Measurements from ENCODE around the gene MDM4.

The MDM4 gene

GRCh38 chr1:204581759-204582158 lies 65.6 kb downstream of the MDM4 start:
- DNase-seq = no peak

- DNase-seq = no peak
Measured at GRCh38 chr1:204583909-204584632, 67.9 kb downstream of the MDM4 start.

GRCh38 chr1:204584699-204585372 lies 68.6 kb downstream of the MDM4 start:
- no peak for DNase-seq

GRCh38 chr1:204587621-204588020 lies 71.4 kb downstream of the MDM4 start:
- DNase-seq = no peak

- no peak for DNase-seq
Measured at GRCh38 chr1:204588826-204589225, 72.6 kb downstream of the MDM4 start.

- DNase-seq = no peak
Measured at GRCh38 chr1:204589409-204590038, 73.3 kb downstream of the MDM4 start.

GRCh38 chr1:204591473-204592090 lies 75.4 kb downstream of the MDM4 start:
- DNase-seq = no peak

- DNase-seq = no peak
Measured at GRCh38 chr1:204592246-204592948, 76.2 kb downstream of the MDM4 start.

GRCh38 chr1:204598319-204598969 lies 82.2 kb downstream of the MDM4 start:
- DNase-seq = no peak

GRCh38 chr1:204599098-204599497 lies 82.9 kb downstream of the MDM4 start:
- DNase-seq = no peak

- no peak for DNase-seq
Measured at GRCh38 chr1:204599596-204599995, 83.4 kb downstream of the MDM4 start.

GRCh38 chr1:204600203-204600602 lies 84.0 kb downstream of the MDM4 start:
- DNase-seq = no peak

- no peak for DNase-seq
Measured at GRCh38 chr1:204600968-204601367, 84.8 kb downstream of the MDM4 start.

GRCh38 chr1:204602111-204602579 lies 85.9 kb downstream of the MDM4 start:
- peak; percentile 54 for DNase-seq

- no peak for DNase-seq
Measured at GRCh38 chr1:204602871-204603542, 86.8 kb downstream of the MDM4 start.

- DNase-seq = no peak
Measured at GRCh38 chr1:204605791-204606190, 89.6 kb downstream of the MDM4 start.
